ENCODE data around the gene MFN2.

MFN2 gene

DNA sequence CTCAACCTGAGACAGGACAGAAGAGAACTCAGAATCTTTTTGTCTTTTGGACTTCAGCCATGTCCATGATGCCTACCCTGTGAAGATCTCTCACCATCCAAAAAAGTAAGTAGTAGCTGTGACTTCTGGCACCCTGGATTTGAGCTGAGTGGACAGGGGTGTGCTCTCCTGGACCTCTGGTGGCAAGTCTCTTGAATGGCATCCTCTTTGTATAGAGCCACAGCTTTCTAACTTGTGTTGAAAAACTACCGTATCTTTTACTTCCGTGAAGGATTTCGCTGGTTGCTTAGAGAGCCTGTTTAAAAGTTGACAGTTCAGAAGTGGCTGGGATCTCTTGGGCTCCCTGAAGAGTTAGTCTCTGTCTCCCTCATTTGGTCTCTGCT lies 1.8 kb downstream of the MFN2 start:
- ATAC-seq (ENCODE audit: insufficient read depth, low read depth), result no peak
- Histone ChIP-seq H3K9ac (ENCODE audit: low read depth, low read length) (no peak overlapping the region), H4K20me1 (ENCODE audit: insufficient read depth, low read length) (peaks cover 23% of the 10 kb centered on the region), H2AFZ (ENCODE audit: low read depth, low read length) (no peak overlapping the region), H3K4me3 (ENCODE audit: low read depth in 1 of 2, low read length in 2 of 2) (no peak overlapping the region), H3K4me2 (ENCODE audit: insufficient read depth, low read length) (peak overlapping the region; percentile 88; the same call in 1 of the 2 replicates), H3K9me3 (ENCODE audit: insufficient read depth, low read length, severe bottlenecking) (no peaks in the 10 kb centered on the region), H3K4me1 (ENCODE audit: insufficient read depth, low read length) (peaks cover 44% of the 10 kb centered on the region), H3K36me3 (ENCODE audit: insufficient read depth, low read length) (peaks cover 50% of the 10 kb centered on the region), H3K79me2 (ENCODE audit: insufficient read depth, low read length) (peaks cover 65% of the 10 kb centered on the region), H3K27me3 (ENCODE audit: insufficient read depth, low read length, poor library complexity) (no peaks in the 10 kb centered on the region), H3K27ac (ENCODE audit: low read length) (no peak overlapping the region)
- TF ChIP-seq EZH2 (IDR thresholded peaks at IDR 0.05; ENCODE audit: borderline replicate concordance, low read depth, low read length, severe bottlenecking), result no peak
- TF ChIP-seq, protein P1, sequence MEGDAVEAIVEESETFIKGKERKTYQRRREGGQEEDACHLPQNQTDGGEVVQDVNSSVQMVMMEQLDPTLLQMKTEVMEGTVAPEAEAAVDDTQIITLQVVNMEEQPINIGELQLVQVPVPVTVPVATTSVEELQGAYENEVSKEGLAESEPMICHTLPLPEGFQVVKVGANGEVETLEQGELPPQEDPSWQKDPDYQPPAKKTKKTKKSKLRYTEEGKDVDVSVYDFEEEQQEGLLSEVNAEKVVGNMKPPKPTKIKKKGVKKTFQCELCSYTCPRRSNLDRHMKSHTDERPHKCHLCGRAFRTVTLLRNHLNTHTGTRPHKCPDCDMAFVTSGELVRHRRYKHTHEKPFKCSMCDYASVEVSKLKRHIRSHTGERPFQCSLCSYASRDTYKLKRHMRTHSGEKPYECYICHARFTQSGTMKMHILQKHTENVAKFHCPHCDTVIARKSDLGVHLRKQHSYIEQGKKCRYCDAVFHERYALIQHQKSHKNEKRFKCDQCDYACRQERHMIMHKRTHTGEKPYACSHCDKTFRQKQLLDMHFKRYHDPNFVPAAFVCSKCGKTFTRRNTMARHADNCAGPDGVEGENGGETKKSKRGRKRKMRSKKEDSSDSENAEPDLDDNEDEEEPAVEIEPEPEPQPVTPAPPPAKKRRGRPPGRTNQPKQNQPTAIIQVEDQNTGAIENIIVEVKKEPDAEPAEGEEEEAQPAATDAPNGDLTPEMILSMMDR (IDR thresholded peaks at IDR 0.05; ENCODE audit: borderline replicate concordance, extremely low read depth, low read length, poor library complexity, severe bottlenecking), result peak; percentile 12
- no peak for DNase-seq

DNA sequence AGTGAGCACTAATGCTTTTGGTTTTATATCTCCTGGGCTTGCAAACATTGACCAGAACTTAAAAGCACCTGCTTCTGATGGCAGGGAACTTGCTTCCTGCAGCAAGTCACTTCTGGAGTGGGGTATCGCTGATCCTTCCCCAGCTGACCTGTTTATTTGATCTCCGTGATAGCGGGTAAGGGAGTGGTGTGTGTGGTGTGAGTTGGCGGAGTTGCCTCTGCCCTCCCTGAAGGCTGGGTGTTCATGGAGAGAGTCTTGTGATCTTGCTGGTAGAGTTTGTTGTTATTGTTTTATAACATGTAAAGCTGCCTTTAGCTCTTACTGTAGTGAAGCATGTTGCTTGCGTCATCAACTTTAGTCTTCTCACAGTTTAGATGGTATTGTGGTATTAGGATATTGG lies 3.9 kb downstream of the MFN2 start:
- Histone ChIP-seq H3K9me3 (ENCODE audit: insufficient read depth, low read length, severe bottlenecking) (no peaks in the 10 kb centered on the region), H3K9ac (ENCODE audit: low read depth, low read length) (no peak overlapping the region), H3K79me2 (ENCODE audit: insufficient read depth, low read length) (peaks cover 82% of the 10 kb centered on the region), H2AFZ (ENCODE audit: low read depth, low read length) (no peak overlapping the region), H3K4me2 (ENCODE audit: insufficient read depth, low read length) (no peak overlapping the region), H4K20me1 (ENCODE audit: insufficient read depth, low read length) (peaks cover 31% of the 10 kb centered on the region), H3K36me3 (ENCODE audit: insufficient read depth, low read length) (peaks cover 60% of the 10 kb centered on the region), H3K27me3 (ENCODE audit: insufficient read depth, low read length, poor library complexity) (no peaks in the 10 kb centered on the region), H3K4me3 (ENCODE audit: low read depth in 1 of 2, low read length in 2 of 2) (no peak overlapping the region), H3K4me1 (ENCODE audit: insufficient read depth, low read length) (peaks cover 41% of the 10 kb centered on the region), H3K27ac (ENCODE audit: low read length) (no peak overlapping the region)
- TF ChIP-seq EZH2 (IDR thresholded peaks at IDR 0.05; ENCODE audit: borderline replicate concordance, low read depth, low read length, severe bottlenecking), result no peak
- TF ChIP-seq, protein P1 (IDR thresholded peaks at IDR 0.05; ENCODE audit: borderline replicate concordance, extremely low read depth, low read length, poor library complexity, severe bottlenecking), result no peak
- ATAC-seq (ENCODE audit: insufficient read depth, low read depth) (no peak), DNase-seq (no peak)

DNA sequence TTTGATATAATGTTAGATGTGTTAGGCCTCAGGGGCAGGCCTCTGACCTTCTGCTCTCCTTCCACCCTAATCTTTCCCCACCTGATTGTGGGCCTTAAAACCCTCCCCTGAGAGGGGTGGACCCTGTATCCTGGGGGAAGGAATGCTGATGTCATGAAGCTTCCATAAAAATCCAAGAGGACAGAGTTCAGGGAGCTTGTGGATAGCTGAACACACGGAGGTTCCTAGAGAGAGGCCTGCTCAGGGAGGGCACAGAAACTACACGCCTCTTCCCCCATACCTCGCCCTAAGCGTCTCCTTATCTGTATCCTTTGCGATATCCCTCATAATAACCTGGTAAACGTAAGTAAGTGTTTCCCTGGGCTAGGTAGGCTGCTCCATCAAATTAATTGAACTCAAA lies 4.3 kb downstream of the MFN2 start:
- TF ChIP-seq, protein P1 (IDR thresholded peaks at IDR 0.05; ENCODE audit: borderline replicate concordance, extremely low read depth, low read length, poor library complexity, severe bottlenecking), result no peak
- no peak for TF ChIP-seq EZH2 (IDR thresholded peaks at IDR 0.05; ENCODE audit: borderline replicate concordance, low read depth, low read length, severe bottlenecking)
- H3K4me3 ChIP-seq (ENCODE audit: low read depth in 1 of 2, low read length in 2 of 2), result no peak overlapping the region
- no peaks in the 10 kb centered on the region for H3K27me3 ChIP-seq (ENCODE audit: insufficient read depth, low read length, poor library complexity)
- DNase-seq (no peak), ATAC-seq (ENCODE audit: insufficient read depth, low read depth) (no peak)
- H3K27ac ChIP-seq (ENCODE audit: low read length), result no peak overlapping the region
- H3K4me1 ChIP-seq (ENCODE audit: insufficient read depth, low read length), result peaks cover 36% of the 10 kb centered on the region
- no peak overlapping the region for H3K9ac ChIP-seq (ENCODE audit: low read depth, low read length)
- H4K20me1 ChIP-seq (ENCODE audit: insufficient read depth, low read length), result peaks cover 35% of the 10 kb centered on the region
- H3K36me3 ChIP-seq (ENCODE audit: insufficient read depth, low read length), result peaks cover 64% of the 10 kb centered on the region
- no peak overlapping the region for H2AFZ ChIP-seq (ENCODE audit: low read depth, low read length)
- no peaks in the 10 kb centered on the region for H3K9me3 ChIP-seq (ENCODE audit: insufficient read depth, low read length, severe bottlenecking)
- H3K79me2 ChIP-seq (ENCODE audit: insufficient read depth, low read length), result peaks cover 86% of the 10 kb centered on the region
- H3K4me2 ChIP-seq (ENCODE audit: insufficient read depth, low read length), result no peak overlapping the region

DNA sequence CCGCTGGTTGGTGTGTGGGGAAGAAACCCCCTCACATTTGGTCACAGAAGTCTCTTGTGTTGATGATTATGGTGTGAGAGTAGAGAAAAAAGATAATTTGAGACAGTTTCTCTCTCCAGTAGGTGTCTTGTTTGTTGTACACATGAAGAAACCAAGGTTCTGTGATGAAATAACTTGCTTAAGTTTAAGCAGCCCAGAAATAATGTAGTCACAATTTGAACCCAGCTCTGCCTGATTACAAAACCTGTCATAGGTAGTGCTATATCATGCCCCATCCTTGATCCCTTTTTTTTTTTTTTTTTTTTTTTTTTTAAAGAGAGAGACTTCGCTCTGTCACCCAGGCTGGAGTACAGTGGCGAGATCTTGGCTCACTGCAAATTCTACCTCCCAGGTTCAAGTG lies 4.9 kb downstream of the MFN2 start:
- Histone ChIP-seq H3K79me2 (ENCODE audit: insufficient read depth, low read length) (peaks cover 92% of the 10 kb centered on the region), H2AFZ (ENCODE audit: low read depth, low read length) (no peak overlapping the region), H3K9ac (ENCODE audit: low read depth, low read length) (no peak overlapping the region), H3K27ac (ENCODE audit: low read length) (no peak overlapping the region), H3K9me3 (ENCODE audit: insufficient read depth, low read length, severe bottlenecking) (no peaks in the 10 kb centered on the region), H3K4me3 (ENCODE audit: low read depth in 1 of 2, low read length in 2 of 2) (no peak overlapping the region), H3K36me3 (ENCODE audit: insufficient read depth, low read length) (peaks cover 70% of the 10 kb centered on the region), H4K20me1 (ENCODE audit: insufficient read depth, low read length) (peaks cover 39% of the 10 kb centered on the region), H3K27me3 (ENCODE audit: insufficient read depth, low read length, poor library complexity) (no peaks in the 10 kb centered on the region), H3K4me1 (ENCODE audit: insufficient read depth, low read length) (peaks cover 32% of the 10 kb centered on the region), H3K4me2 (ENCODE audit: insufficient read depth, low read length) (no peak overlapping the region)
- DNase-seq (no peak), ATAC-seq (ENCODE audit: insufficient read depth, low read depth) (no peak)
- TF ChIP-seq, protein P1 (IDR thresholded peaks at IDR 0.05; ENCODE audit: borderline replicate concordance, extremely low read depth, low read length, poor library complexity, severe bottlenecking), result no peak
- TF ChIP-seq EZH2 (IDR thresholded peaks at IDR 0.05; ENCODE audit: borderline replicate concordance, low read depth, low read length, severe bottlenecking), result no peak
